ENCODE data around the gene TMEM25. TPM values are rescaled to one million over a fixed set of nuclear protein-coding genes. Genes with fewer than 3 reads are reported as not detected.

Gene TMEM25
- total and polyA plus RNA-seq, 4 donors = 8.8 to 32.0 (median 17.2) TPM

- Histone ChIP-seq H3K4me3 (no peak overlapping the region), H3K4me1 (ENCODE audit: control insufficient read depth in 5 of 5, insufficient read depth in 5 of 5, low read length in 5 of 5) (peaks cover 0 to 13% (median 4%) of the 10 kb centered on the region in 5 donors), H3K27me3 (ENCODE audit: control insufficient read depth in 3 of 3, insufficient read depth in 3 of 3, low read length in 2 of 3) (no peaks in the 10 kb centered on the region), H3K27ac (ENCODE audit: low read depth in 1 of 2, low read length in 1 of 2) (peak overlapping the region in 1 of 2 donors; percentile 26), H3K9me3 (ENCODE audit: control insufficient read depth in 4 of 4, insufficient read depth in 3 of 4, low read length in 3 of 4) (no peaks in the 10 kb centered on the region), H3K9ac (ENCODE audit: insufficient read depth in 1 of 2, low read length in 2 of 2) (no peak overlapping the region), H3K36me3 (ENCODE audit: control insufficient read depth in 4 of 4, insufficient read depth in 4 of 4, low read length in 4 of 4) (peaks cover 0 to 3% (median 2%) of the 10 kb centered on the region in 4 donors)
- no peak for DNase-seq
- TF ChIP-seq, protein P1, sequence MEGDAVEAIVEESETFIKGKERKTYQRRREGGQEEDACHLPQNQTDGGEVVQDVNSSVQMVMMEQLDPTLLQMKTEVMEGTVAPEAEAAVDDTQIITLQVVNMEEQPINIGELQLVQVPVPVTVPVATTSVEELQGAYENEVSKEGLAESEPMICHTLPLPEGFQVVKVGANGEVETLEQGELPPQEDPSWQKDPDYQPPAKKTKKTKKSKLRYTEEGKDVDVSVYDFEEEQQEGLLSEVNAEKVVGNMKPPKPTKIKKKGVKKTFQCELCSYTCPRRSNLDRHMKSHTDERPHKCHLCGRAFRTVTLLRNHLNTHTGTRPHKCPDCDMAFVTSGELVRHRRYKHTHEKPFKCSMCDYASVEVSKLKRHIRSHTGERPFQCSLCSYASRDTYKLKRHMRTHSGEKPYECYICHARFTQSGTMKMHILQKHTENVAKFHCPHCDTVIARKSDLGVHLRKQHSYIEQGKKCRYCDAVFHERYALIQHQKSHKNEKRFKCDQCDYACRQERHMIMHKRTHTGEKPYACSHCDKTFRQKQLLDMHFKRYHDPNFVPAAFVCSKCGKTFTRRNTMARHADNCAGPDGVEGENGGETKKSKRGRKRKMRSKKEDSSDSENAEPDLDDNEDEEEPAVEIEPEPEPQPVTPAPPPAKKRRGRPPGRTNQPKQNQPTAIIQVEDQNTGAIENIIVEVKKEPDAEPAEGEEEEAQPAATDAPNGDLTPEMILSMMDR (IDR thresholded peaks at IDR 0.05; ENCODE audit: control extremely low read depth, extremely low read depth) = no peak
- no peak for ATAC-seq (ENCODE audit: insufficient read depth, low FRiP score)
- 89 to 90% methylated on average over 10 of the region's 10 CpGs for WGBS, 2 donors
Measured at GRCh38 chr11:118532091-118532490, 1.1 kb downstream of the TMEM25 start.

GRCh38 chr11:118532852-118533768 lies 2.1 kb downstream of the TMEM25 start:
- Histone ChIP-seq H3K9me3 (ENCODE audit: control insufficient read depth in 4 of 4, insufficient read depth in 3 of 4, low read length in 3 of 4) (no peaks in the 10 kb centered on the region), H3K36me3 (ENCODE audit: control insufficient read depth in 4 of 4, insufficient read depth in 4 of 4, low read length in 4 of 4) (peaks cover 0 to 4% (median 2%) of the 10 kb centered on the region in 4 donors), H3K4me1 (ENCODE audit: control insufficient read depth in 5 of 5, insufficient read depth in 5 of 5, low read length in 5 of 5) (peaks cover 0 to 13% (median 4%) of the 10 kb centered on the region in 5 donors), H3K4me3 (no peak overlapping the region), H3K27ac (ENCODE audit: low read depth in 1 of 2, low read length in 1 of 2) (no peak overlapping the region), H3K27me3 (ENCODE audit: control insufficient read depth in 3 of 3, insufficient read depth in 3 of 3, low read length in 2 of 3) (no peaks in the 10 kb centered on the region), H3K9ac (ENCODE audit: insufficient read depth in 1 of 2, low read length in 2 of 2) (no peak overlapping the region)
- ATAC-seq (ENCODE audit: insufficient read depth, low FRiP score) (no peak), DNase-seq (no peak)
- TF ChIP-seq, protein P1 (IDR thresholded peaks at IDR 0.05; ENCODE audit: control extremely low read depth, extremely low read depth) = no peak
- WGBS, 2 donors = 91 to 97% methylated on average over 19 of the region's 19 CpGs

DNA sequence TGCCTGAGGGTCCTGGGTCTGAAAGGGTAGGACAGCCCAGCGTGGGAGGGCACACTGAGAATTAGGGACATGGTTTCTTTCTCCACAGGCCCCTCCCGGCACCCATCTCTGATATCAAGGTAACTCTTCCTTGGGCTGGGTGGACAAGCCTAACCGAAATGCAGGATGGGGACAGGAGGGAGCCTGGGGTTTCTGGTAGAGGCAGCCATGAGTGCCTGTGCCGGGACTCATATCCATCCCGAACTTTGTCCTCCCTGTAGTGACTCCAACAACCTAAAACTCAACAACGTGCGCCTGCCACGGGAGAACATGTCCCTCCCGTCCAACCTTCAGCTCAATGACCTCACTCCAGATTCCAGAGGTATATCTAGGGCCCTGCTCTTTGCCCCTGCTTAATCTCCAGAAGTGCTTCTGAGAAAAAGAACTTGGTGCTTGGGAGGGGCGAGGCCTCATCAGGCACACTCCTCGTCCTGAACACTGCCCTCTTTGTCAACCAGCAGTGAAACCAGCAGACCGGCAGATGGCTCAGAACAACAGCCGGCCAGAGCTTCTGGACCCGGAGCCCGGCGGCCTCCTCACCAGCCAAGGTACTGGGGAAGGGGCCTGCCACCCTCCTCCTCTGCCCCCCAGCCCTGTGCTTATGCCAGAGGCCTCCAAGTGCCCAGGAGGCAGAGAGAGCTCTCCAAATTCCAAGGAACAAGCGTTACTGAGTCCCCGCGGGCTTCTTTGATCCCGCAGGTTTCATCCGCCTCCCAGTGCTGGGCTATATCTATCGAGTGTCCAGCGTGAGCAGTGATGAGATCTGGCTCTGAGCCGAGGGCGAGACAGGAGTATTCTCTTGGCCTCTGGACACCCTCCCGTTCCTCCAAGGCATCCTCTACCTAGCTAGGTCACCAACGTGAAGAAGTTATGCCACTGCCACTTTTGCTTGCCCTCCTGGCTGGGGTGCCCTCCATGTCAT lies 3.1 kb downstream of the TMEM25 start:
- Histone ChIP-seq H3K9ac (ENCODE audit: insufficient read depth in 1 of 2, low read length in 2 of 2) (no peak overlapping the region), H3K9me3 (ENCODE audit: control insufficient read depth in 4 of 4, insufficient read depth in 3 of 4, low read length in 3 of 4) (no peaks in the 10 kb centered on the region), H3K4me1 (ENCODE audit: control insufficient read depth in 5 of 5, insufficient read depth in 5 of 5, low read length in 5 of 5) (peaks cover 0 to 13% (median 4%) of the 10 kb centered on the region in 5 donors), H3K27ac (ENCODE audit: low read depth in 1 of 2, low read length in 1 of 2) (no peak overlapping the region), H3K27me3 (ENCODE audit: control insufficient read depth in 3 of 3, insufficient read depth in 3 of 3, low read length in 2 of 3) (no peaks in the 10 kb centered on the region), H3K4me3 (no peak overlapping the region), H3K36me3 (ENCODE audit: control insufficient read depth in 4 of 4, insufficient read depth in 4 of 4, low read length in 4 of 4) (peaks cover 0 to 4% (median 2%) of the 10 kb centered on the region in 4 donors)
- TF ChIP-seq, protein P1 (IDR thresholded peaks at IDR 0.05; ENCODE audit: control extremely low read depth, extremely low read depth) = no peak
- WGBS, 2 donors = 74 to 83% methylated on average over 27 of the region's 27 CpGs
- no peak for ATAC-seq (ENCODE audit: insufficient read depth, low FRiP score)
- DNase-seq = peak in 2 of 3 donors; percentile 23 to 24

Data from lung (tissue), 12 donors.